Neural crest cell (in vitro differentiated cells): Measurements from ENCODE around the gene FRMD4A. TPM values are rescaled to one million over a fixed set of nuclear protein-coding genes. Genes with fewer than 3 reads are reported as not detected.

Experiments used
- DNase-seq: peaks from one replicate; pipeline ENCODE4 v3.0.0; 2021; ENCODE audit warnings: low read depth, mixed read lengths, low spot score
- H3K27ac Mint-ChIP-seq: one replicate; pipeline ENCODE4 v1.8.0; 2021; ENCODE audit warnings: mild to moderate bottlenecking, mixed read lengths; ENCODE audit not compliant: unreplicated experiment
- H3K27me3 Mint-ChIP-seq: 2 replicates; pipeline ENCODE4 v1.8.0; 2021; ENCODE audit warnings: low read depth, mild to moderate bottlenecking, mixed read lengths
- H3K36me3 Mint-ChIP-seq: 2 replicates; pipeline ENCODE4 v1.8.0; 2021; ENCODE audit warnings: low read depth, mild to moderate bottlenecking, mixed read lengths
- H3K4me1 Mint-ChIP-seq: 2 replicates; pipeline ENCODE4 v1.8.0; 2021; ENCODE audit warnings: mixed read lengths
- H3K4me3 Mint-ChIP-seq: one replicate; pipeline ENCODE4 v1.8.0; 2021; ENCODE audit warnings: mild to moderate bottlenecking, mixed read lengths
- H3K9me3 Mint-ChIP-seq: 2 replicates; pipeline ENCODE4 v1.8.0; 2021; ENCODE audit warnings: mixed read lengths
- CTCF ChIP-seq: fragments of 200-600 bp; sonication (generic); conservative IDR thresholded peaks from 2 replicates; pipeline ENCODE4 v1.5.0; 2021; ENCODE audit warnings: antibody characterized with exemption, mild to moderate bottlenecking
- total RNA-seq: library from RNA; stranded (reverse); gene quantifications from 2 replicates; pipeline ENCODE4 v1.2.1, GENCODE V29; 2021

The FRMD4A gene
- total RNA-seq, 1 donor from 2014 or later: 65.3 TPM

- Mint-ChIP-seq H3K4me3 (no peak overlapping the region), H3K9me3 (no peaks in the 10 kb centered on the region), H3K27me3 (peaks cover 11% of the 10 kb centered on the region), H3K4me1 (no peaks in the 10 kb centered on the region), H3K36me3 (no peaks in the 10 kb centered on the region), H3K27ac (no peak overlapping the region)
- no peak for TF ChIP-seq CTCF
- DNase-seq: no peak
Measured at GRCh38 chr10:14362104-14362503, 31.4 kb upstream of the FRMD4A start.

- Mint-ChIP-seq H3K27ac (no peak overlapping the region), H3K9me3 (no peaks in the 10 kb centered on the region), H3K4me1 (no peaks in the 10 kb centered on the region), H3K36me3 (no peaks in the 10 kb centered on the region), H3K4me3 (no peak overlapping the region), H3K27me3 (peaks cover 11% of the 10 kb centered on the region)
- DNase-seq: no peak
- no peak for TF ChIP-seq CTCF
Measured at GRCh38 chr10:14360961-14361360, 30.2 kb upstream of the FRMD4A start.

GRCh38 chr10:14360515-14360914 lies 29.8 kb upstream of the FRMD4A start:
- TF ChIP-seq CTCF: no peak
- no peaks in the 10 kb centered on the region for H3K4me1 Mint-ChIP-seq
- no peak overlapping the region for H3K4me3 Mint-ChIP-seq
- DNase-seq: no peak
- no peaks in the 10 kb centered on the region for H3K9me3 Mint-ChIP-seq
- H3K27me3 Mint-ChIP-seq: peaks cover 11% of the 10 kb centered on the region
- no peaks in the 10 kb centered on the region for H3K36me3 Mint-ChIP-seq
- H3K27ac Mint-ChIP-seq: no peak overlapping the region

GRCh38 chr10:14358886-14359573 lies 28.3 kb upstream of the FRMD4A start:
- no peak overlapping the region for H3K4me3 Mint-ChIP-seq
- DNase-seq: no peak
- no peaks in the 10 kb centered on the region for H3K9me3 Mint-ChIP-seq
- peaks cover 11% of the 10 kb centered on the region for H3K27me3 Mint-ChIP-seq
- H3K4me1 Mint-ChIP-seq: no peaks in the 10 kb centered on the region
- H3K27ac Mint-ChIP-seq: no peak overlapping the region
- H3K36me3 Mint-ChIP-seq: no peaks in the 10 kb centered on the region
- TF ChIP-seq CTCF: no peak

- H3K4me1 Mint-ChIP-seq: no peaks in the 10 kb centered on the region
Measured at GRCh38 chr10:14356921-14357320, 26.2 kb upstream of the FRMD4A start.

More at GRCh38 chr10:14356921-14357320, 26.2 kb upstream of the FRMD4A start:
- H3K27me3 Mint-ChIP-seq: peaks cover 3% of the 10 kb centered on the region
- H3K9me3 Mint-ChIP-seq: no peaks in the 10 kb centered on the region
- TF ChIP-seq CTCF: no peak
- no peak for DNase-seq
- H3K27ac Mint-ChIP-seq: no peak overlapping the region
- H3K36me3 Mint-ChIP-seq: no peaks in the 10 kb centered on the region
- no peak overlapping the region for H3K4me3 Mint-ChIP-seq
